NCI-H2029 treated with DMSO at 0.1 percent for 48 hours (cell line): ENCODE data around the gene MACROD1.

ENCODE experiments used
- DNase-seq: peaks from one replicate; lab custom pipeline; 2025; lab: John Stamatoyannopoulos, UW

Gene MACROD1

DNA sequence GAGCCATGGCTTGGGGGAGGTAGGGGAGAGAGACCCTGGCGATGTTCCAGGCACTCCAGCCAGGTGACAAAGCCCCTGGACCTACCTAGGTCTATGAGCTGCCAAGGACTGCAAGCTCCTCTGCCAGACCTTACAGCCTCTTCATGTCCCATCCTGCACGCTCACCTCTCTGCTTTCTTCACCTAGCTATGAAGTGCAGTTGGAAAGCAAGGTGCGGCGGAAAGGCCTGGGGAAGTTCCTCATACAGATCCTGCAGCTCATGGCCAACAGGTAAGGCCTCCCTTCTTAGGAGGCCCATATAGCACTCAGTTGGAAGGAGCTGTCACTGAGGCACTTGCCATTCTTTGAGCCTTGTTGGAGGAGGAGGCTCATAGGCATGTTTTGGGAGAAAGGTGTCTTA is 213.3 kb downstream of the MACROD1 start:
- no peak for DNase-seq

DNA sequence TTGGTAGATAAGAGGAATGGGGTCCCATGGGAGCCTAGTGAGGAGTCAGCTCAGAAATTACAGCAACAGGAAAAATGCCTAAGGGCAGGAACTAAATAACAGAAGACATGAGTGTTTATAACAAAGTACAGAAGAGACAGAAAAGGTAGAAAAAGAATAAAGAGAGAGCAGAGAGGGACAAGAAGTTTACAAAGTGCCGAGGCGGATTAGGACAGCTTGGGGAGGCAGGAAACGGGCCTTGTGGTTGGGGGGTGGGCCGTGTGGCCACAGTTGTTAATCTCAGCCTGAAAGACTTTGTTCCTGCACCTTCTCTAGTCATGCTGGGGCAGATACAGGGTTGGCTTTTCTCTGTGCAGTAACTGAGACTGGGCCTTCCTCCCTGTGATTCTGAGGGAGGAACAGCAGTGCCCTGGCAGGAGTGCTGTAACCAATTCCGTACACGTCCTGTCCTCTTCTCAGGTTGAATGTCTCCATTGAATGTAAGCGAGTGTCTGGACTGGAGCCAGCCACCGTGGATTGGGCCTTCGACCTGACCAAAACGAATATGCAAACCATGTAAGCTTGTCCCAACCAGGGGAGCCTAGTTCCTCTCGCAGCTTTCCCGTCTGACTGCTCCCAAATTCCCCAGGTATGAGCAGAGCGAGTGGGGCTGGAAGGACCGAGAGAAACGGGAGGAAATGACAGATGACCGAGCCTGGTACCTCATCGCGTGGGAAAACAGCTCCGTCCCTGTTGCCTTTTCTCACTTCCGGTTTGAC is 214.0 kb downstream of the MACROD1 start:
- DNase-seq: no peak
